Hindlimb muscle (tissue), 1 donor: ENCODE results near the gene MED28. TPM values are rescaled to one million over a fixed set of nuclear protein-coding genes. Genes with fewer than 3 reads are reported as not detected.
"Not testable (repeated sequence)": the region's sequence is repeated elsewhere in the genome, so short reads cannot be mapped to it uniquely, and the experiment has no call there.

Source experiments
- DNase-seq: peaks from one replicate; pipeline ENCODE4 v3.0.0-alpha.2; 2013
- polyA plus RNA-seq: library from polyadenylated mRNA; unstranded; fragments of 120-200 nt; gene quantifications from one replicate; pipeline ENCODE4 v1.2.1, GENCODE V29; 2013; ENCODE audit not compliant: insufficient read length

The MED28 gene
- polyA plus RNA-seq, 1 donor = 24.8 TPM

DNA sequence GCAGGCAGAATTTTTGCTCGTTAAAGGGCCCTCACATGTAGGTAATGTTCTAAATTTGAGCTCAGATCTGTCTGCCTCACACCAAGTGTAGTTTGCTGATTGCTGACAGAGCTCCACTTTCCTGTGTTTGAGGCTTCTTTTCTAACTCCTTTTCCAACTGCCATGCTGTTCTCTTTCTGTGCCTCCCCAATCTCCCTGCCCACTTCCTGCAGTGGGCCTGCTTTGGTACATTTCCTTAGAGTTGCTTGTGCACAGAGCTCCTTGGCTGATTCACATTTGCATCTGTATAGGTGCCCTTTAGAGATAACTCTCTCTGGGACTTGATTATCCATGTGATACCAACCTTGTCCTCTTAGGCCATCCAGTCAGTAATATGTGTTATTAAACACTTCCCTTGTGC, 4.5 kb downstream of the MED28 start:
- no peak for DNase-seq

GRCh38 chr4:17619416-17620105, 5.1 kb downstream of the MED28 start:
- DNase-seq = no peak

DNA sequence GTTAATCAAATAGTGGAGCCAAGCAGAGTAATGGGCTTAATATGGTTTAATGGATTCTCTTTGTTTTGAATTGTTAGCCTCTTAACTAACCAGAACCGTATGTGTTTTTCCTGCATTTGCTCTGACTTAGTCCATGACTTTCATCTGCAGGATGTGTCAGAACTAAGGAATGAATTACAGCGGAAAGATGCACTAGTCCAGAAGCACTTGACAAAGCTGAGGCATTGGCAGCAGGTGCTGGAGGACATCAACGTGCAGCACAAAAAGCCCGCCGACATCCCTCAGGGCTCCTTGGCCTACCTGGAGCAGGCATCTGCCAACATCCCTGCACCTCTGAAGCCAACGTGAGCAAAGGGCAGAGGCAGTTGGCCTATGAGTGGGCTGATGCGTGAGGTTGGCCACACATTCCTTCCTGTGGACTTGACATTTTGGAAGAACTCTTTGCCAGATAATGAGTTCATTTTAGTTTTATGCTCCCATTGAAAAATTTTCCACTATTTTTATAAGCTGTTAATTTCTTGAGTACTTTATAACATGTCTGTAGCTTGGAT, 9.1 kb downstream of the MED28 start:
- no peak for DNase-seq

DNA sequence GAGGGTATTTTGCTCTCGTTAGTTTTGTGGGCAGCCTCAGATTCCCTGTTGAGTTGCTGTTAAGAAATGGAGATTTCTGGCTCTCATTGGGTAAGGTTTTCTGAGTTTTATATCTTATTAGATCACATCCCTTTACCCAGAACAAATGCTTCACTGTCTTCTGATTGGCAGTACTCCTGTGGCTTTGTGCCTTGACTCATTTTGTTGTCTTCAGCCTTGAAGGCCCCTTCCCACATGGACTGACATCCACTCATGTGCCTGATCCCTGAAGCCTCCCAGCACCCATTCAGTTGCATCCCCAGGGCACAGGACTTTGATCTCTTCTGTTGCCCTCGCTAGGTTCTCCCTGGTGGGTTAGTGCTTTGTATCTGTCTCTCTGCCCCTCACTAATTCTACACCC, 10.4 kb downstream of the MED28 start:
- DNase-seq = no peak

DNA sequence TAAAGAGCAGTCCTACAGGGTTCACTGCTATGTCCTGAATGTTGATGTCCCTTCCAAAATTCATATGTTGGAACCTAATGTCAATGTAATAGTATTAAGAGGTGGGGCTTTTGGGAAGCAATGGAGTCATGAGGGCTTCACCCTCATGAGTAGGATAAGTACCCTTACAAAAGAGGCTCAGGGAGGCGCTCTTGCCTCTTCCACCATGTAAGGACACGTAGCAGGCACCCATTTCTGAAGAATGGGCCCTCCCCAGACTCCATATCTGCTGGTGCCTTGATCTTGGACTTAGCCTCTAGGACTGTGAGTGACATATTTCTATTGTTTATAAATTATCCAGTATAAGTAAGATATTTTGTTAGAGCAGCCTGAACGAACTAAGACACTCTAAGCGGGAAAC, 15.8 kb downstream of the MED28 start:
- no peak for DNase-seq

GRCh38 chr4:17633600-17633999, 19.2 kb downstream of the MED28 start:
- no peak for DNase-seq

DNA sequence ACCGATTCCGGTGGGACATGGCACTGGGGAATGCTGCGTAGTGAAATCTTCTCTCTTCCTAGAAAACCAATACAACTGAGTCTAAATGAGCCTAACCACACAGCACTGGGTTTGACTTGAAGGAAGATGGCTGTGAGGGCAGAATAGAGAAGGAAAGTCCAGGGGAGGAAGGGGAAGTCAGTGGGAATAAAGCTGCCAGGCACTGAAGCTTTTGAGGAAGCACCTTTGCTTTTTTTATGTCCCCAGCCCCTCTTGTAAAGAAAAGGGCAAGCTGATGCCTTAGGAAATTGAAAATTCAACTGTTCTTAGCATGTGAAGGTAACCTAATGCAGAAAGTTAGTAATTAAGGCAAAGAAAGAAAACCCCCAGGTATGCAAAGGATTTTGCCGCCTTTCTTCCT, 20.6 kb downstream of the MED28 start:
- no peak for DNase-seq

DNA sequence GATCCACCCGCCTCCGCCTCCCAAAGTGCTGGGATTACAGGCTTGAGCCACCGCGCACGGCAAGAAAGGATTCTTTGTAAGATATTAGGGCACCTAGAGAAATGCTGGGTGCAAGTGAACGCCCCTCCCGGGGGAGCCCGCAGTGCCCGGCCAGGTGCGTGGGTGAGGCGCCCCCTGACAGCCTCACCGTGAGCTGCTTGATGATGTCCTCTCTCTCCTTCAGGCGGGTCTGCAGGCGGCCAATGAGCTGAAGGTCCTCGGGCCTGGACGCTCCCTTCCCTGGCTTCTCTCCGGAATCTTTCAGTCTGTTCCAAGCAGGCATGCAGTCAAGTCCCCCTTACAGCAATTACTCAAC, 21.9 kb downstream of the MED28 start:
- no peak for DNase-seq

GRCh38 chr4:17636696-17637622, 22.5 kb downstream of the MED28 start:
- DNase-seq = peak; percentile 63

- DNase-seq = no peak
Measured at GRCh38 chr4:17639136-17639535, 24.7 kb downstream of the MED28 start.

GRCh38 chr4:17642398-17642783, 27.9 kb downstream of the MED28 start:
- no peak for DNase-seq

DNA sequence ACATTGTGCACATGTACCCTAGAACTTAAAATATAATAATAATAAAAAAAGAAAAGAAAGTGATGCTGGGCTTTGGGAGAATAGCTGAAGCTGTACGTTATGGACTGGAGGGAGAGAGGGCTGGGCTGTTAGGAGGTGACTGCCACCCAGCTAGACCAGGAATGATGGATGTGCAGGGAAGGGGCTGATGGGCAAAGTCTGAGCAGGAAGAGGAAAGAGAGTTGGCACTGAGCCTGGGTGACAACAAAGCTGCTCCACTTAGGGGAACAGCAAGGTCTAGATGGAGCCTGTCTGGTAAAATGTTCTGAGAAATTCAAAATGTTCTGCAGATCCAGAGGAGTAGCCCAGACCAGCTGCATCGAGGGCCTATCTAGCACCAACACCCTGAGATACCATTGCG, 32.3 kb downstream of the MED28 start:
- no peak for DNase-seq

GRCh38 chr4:17647176-17647806, 32.9 kb downstream of the MED28 start:
- no peak for DNase-seq

DNA sequence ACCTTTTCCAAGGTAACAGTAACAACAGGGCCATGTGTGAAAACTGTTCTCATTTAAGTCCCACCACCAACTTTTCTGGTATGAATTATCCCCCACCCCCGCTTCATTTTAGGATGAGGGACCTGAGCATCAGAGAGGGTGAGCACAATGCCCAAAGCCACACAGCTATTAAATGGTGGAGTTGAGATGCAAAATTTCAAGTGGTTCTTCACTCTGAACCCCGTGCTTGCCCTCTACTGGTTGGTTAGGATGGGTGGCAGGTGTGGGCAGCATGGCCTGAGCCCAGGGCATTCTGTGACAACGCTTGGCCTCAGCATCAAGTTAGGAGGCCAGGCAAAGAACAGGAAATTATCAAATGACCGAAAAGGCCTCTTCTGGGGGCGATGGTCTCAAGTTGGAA, 33.5 kb downstream of the MED28 start:
- DNase-seq = no peak

DNA sequence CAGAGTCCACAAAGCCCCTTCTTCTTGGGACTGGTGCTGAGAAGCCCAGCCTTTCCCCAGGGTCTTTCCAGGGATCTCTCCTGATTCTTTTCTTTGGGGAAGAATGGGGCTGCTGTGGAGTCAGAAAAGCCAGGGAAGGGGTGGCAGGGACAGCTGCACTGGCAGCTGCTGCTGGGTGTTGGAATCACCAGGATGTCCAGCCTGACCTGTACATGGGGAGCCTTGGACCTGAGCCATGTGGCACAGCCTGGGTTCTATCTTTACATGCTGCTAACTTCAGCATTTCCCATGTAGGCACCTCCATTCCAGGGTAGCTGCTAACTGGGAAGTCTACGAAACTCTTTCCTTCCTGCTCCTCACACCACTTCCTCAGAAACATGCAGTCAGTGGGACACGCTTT, 36.0 kb downstream of the MED28 start:
- DNase-seq = no peak

DNA sequence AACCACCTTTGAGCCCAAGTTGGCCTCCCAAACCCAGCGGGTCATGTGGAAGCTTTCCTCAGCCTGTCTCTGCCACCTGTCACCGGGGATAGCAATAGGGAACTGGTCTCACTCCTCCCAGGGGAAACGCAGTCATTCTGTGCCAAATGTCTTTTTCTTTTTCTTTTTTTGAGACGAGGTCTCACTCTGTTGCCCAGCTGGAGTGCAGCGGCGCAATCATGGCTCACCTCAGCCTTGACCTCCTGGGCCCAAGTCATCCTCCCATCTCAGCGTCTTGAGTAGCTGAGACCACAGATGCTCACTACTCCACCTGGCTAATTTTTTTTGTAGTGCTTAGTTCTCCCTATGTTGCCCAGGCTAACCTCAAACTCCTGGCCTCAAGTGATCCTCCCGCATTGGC, 40.3 kb downstream of the MED28 start:
- DNase-seq = no peak

DNA sequence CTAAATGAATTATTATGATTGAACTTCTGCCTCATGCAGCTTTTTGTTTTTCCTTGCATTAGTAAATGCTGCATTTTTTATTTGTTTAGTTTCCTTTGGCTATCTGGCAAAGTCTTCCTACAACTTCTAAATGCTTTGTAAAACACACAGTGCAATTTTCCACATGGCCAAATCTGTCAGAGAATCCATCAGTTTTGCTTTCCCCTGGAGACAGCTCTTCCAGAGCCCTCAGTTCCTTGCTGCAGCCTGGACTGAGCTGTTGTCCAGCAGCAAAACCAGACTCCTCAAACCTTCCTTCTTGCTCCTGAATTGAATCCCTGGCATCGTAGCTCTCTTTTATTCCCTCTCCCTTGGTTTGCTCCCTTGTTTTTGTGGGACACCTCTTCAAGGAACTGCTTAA, 42.6 kb downstream of the MED28 start:
- no peak for DNase-seq

DNA sequence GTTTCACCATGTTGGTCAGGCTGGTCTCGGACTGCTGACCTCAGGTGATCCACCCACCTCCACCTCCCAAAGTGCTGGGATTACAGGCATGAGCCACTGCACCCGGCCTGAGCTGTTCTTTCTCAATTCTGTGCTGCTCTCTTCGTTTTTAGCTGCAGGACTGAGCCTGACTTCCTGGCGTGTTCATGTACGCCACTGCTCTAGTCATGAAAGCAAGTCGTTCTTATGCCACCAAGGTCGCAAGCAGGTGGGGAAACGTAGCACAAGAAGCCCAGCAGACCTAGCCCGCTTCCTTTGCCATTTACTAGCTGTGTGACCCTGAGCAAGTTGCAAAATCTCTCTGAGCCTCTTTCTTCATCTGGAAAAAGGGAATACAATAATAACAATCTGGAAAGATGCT, 43.4 kb downstream of the MED28 start:
- DNase-seq = no peak

DNA sequence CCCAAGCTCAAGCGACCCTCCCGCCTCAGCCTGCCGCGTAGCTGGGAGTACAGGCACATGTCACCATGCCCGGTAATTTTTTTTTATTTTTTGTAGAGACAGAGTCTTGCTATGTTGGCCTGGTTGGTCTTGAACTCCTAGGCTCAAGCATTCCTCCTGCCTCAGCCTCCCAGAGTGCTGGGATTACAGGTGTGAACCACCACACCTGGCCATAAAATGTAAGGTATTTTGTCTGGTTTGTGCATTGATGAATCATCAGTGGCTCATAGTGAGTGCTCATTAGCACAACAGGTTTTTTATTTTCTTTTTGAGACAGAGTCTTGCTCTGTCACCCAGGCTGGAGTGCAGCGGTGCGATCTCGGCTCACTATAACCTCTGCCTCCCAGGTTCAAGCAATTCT, 44.8 kb downstream of the MED28 start:
- DNase-seq = not testable (repeated sequence)

DNA sequence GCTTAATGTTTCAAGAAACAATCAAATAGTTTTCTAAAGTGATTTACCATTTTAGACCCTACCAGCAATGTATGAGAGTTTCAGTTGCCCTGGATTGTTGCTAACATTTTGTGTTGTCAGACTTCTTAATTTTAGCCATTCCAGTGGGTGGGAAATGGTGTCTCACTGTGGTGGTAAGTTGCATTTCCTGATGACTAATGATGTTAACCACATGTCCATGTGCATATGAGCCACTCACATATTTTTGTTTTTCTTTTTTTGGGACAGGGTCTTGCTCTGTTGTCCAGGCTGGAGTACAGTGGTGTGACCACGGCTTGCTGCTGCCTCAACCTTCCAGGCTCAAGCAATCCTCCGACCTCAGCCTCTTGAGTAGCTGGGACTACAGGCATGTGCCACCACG, 48.3 kb downstream of the MED28 start:
- no peak for DNase-seq

DNA sequence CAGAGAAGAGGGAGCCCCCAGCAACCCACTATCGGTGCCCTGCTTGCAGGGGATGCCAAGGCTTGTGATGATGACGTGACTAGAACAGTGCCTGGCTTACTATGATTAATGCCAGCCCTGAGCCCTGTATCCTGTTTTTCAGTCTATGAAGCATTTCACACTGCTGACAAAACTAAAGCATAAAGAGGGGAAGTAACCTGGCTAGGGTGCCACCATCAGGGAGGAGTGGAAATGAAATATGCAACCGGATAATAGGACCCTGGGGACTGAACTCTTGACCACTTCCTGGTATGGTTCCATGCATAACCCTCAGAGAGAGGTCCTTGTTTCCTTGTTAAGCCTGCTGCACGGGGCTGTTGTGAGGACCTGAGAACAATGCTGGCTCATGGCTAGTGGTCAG, 50.3 kb downstream of the MED28 start:
- DNase-seq = no peak

GRCh38 chr4:17665346-17665745, 50.9 kb downstream of the MED28 start:
- DNase-seq = no peak

GRCh38 chr4:17665852-17666251, 51.4 kb downstream of the MED28 start:
- no peak for DNase-seq
